Ovary (tissue), 9 donors: ENCODE results near the gene TEDC1. TPM values are rescaled to one million over a fixed set of nuclear protein-coding genes. Genes with fewer than 3 reads are reported as not detected.

Source experiments
- DNase-seq, 5 donors: peaks; one replicate each; pipeline ENCODE4 v3.0.0-alpha.2; 2019 to 2020
- H3K27ac ChIP-seq, 2 donors: fragments of 200-600 bp; one replicate each; pipeline versions ENCODE4 v1.5.1 to v1.8.0; 2019 to 2022
- H3K27me3 ChIP-seq: fragments of 200-600 bp; one replicate; pipeline ENCODE4 v1.8.0; 2022
- H3K36me3 ChIP-seq: fragments of 200-600 bp; sonication (generic); one replicate; pipeline ENCODE4 v1.5.1; 2019
- H3K4me1 ChIP-seq: one replicate; pipeline ENCODE4 v1.8.1; 2013; ENCODE audit warnings: mild to moderate bottlenecking, moderate library complexity; ENCODE audit not compliant: insufficient read depth
- H3K4me3 ChIP-seq: fragments of 200-600 bp; sonication (generic); one replicate; pipeline ENCODE4 v1.5.1; 2017
- H3K9me3 ChIP-seq, 2 donors: fragments of 200-600 bp in 1 of 2; sonication (generic) in 1 of 2; one replicate each; pipeline versions ENCODE4 v1.5.1 to v1.8.1; 2013 to 2019; ENCODE audit warnings: mild to moderate bottlenecking in 1 of 2, moderate library complexity in 1 of 2
- EP300 ChIP-seq: sonication (generic); formaldehyde crosslinking; IDR thresholded peaks from one replicate; pipeline ENCODE4 v1.6.1; 2017; ENCODE audit warnings: antibody characterized with exemption
- POLR2A ChIP-seq: fragments of 450-650 bp; IDR thresholded peaks from one replicate; pipeline ENCODE4 v1.6.1; 2017; ENCODE audit warnings: antibody characterized with exemption, mild to moderate bottlenecking, moderate library complexity
- WGBS, 3 donors: extraction: QIAGEN DNeasy Blood & Tissue Kit in 1 of 3; methylation state at CpG; one replicate each; pipeline versions ENCODE4 v1.1.5 to v1.1.7; 2013 to 2017; 5-methylcytosine and 5-hydroxymethylcytosine counted together
- intact Hi-C, 4 donors: fragments of 100-400 bp; cut with DNase I; formaldehyde crosslinking; loops; one replicate each; pipeline versions ENCODE4 v1.11.0 to v1.15.1; 2022 to 2023
- polyA plus RNA-seq, 2 donors: library from polyadenylated mRNA; stranded (reverse); fragments of 200-250 nt in 1 of 2; fragments of 350-450 nt in 1 of 2; fragmentation: Illumina TruSeq in 1 of 2; extraction: RNeasy Lipid Tissue Mini Kit (QIAGEN cat#74804) in 1 of 2; gene quantifications; one replicate each; pipeline ENCODE4 v1.2.3, GENCODE V29; 2013 to 2014
- total RNA-seq, 7 donors: library from RNA; depleted of rRNA in 2 of 7; stranded (reverse); fragments of >200 nt in 2 of 7; fragmentation: NEBNext Ultra II Directional in 3 of 7; extraction: Animal tissue kit (Norgen Biotek cat#: 25700) in 3 of 7; gene quantifications; one replicate each; pipeline versions ENCODE4 v1.1.0 to v1.2.4, GENCODE V29; 2016 to 2023
- TF ChIP-seq, protein P1 (sequence below), 3 donors: fragments of 450-650 bp in 2 of 3; fragments of 200-600 bp in 1 of 3; IDR thresholded peaks; one replicate each; pipeline versions ENCODE4 v1.5.1 to v1.8.0; 2016 to 2022; ENCODE audit warnings: antibody characterized with exemption in 3 of 3, mild to moderate bottlenecking in 1 of 3
- donor health status: DM: no; HTN: no; CAD: no; lungs with moderate emphysema.
- donor health status: DM: no; HTN: no; CAD: no.
- donor health status: Bipolar disorder and iron deficiency.
- donor health status: DM: yes; HTN: yes; CAD: no.
- donor health status: DM: no; HTN: no; CAD: no.
- donor health status: DM: yes; HTN: yes; CAD: no.

TEDC1 gene
- total and polyA plus RNA-seq, 9 donors, result 2.6 to 8.2 (median 3.8) TPM; not detected in 1

DNA sequence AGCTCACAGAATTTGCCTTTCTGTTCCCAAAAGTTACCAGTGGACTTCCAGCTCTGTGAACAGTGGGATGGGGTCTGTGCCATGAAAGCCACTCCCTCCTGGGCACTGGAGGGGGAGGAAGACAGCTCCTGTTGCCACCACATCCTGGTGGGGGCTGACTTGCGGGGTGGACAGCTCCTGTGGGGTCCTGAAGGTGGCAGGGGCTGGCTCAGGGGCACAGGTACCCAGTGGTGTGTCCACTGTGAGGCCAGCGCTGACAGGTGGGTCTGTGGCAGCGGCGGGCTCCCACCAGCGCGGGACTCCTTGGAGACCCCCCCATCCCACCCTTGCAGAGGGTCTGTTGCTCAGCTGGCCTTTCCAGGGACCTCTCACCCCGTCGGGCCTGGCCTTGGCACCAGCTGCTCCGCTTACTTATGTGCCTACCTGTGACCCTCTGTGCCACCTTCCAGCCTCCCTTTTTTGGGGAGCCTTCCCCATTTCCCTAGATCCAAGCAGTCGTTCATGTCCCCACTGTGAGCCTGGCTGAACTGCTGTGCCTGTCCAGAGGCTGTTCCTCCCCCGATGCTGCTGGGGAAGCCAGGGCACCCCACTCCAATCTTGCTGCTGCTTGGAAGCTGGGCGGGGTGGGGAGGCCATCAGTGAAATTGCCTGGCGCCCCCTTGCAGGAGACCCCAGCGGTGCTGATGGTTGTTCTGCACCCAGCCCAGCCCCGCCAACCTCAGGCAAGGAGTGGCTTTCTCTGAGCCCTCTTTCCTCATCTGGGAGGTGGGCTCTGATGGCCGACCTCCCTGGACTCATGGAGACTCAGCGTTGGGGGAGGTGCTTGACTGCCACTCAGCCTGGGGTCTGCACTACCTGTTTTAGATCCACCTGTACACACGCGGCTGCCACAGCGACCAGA lies 2.2 kb downstream of the TEDC1 start:
- H3K4me1 ChIP-seq, result peaks cover 2% of the 10 kb centered on the region
- no peaks in the 10 kb centered on the region for H3K27me3 ChIP-seq
- TF ChIP-seq, protein P1, sequence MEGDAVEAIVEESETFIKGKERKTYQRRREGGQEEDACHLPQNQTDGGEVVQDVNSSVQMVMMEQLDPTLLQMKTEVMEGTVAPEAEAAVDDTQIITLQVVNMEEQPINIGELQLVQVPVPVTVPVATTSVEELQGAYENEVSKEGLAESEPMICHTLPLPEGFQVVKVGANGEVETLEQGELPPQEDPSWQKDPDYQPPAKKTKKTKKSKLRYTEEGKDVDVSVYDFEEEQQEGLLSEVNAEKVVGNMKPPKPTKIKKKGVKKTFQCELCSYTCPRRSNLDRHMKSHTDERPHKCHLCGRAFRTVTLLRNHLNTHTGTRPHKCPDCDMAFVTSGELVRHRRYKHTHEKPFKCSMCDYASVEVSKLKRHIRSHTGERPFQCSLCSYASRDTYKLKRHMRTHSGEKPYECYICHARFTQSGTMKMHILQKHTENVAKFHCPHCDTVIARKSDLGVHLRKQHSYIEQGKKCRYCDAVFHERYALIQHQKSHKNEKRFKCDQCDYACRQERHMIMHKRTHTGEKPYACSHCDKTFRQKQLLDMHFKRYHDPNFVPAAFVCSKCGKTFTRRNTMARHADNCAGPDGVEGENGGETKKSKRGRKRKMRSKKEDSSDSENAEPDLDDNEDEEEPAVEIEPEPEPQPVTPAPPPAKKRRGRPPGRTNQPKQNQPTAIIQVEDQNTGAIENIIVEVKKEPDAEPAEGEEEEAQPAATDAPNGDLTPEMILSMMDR (IDR thresholded peaks at IDR 0.05), result no peak
- TF ChIP-seq EP300 (no peak), POLR2A (no peak)
- H3K4me3 ChIP-seq, result no peak overlapping the region
- 83 to 92% (median 88%) methylated on average over 20 of the region's 20 CpGs for WGBS, 3 donors
- H3K27ac ChIP-seq, result no peak overlapping the region
- no peaks in the 10 kb centered on the region for H3K36me3 ChIP-seq
- DNase-seq, result peak in 2 of 5 donors; percentile 42
- H3K9me3 ChIP-seq, result no peaks in the 10 kb centered on the region
- intact Hi-C loops, result loop anchor here in 2 of 4 donors (5.0 to 10.0 kb wide), 3 partner anchors 34 to 398 kb away; partner anchors contain the start of gene TMEM121 (in 1 of the 2)

DNA sequence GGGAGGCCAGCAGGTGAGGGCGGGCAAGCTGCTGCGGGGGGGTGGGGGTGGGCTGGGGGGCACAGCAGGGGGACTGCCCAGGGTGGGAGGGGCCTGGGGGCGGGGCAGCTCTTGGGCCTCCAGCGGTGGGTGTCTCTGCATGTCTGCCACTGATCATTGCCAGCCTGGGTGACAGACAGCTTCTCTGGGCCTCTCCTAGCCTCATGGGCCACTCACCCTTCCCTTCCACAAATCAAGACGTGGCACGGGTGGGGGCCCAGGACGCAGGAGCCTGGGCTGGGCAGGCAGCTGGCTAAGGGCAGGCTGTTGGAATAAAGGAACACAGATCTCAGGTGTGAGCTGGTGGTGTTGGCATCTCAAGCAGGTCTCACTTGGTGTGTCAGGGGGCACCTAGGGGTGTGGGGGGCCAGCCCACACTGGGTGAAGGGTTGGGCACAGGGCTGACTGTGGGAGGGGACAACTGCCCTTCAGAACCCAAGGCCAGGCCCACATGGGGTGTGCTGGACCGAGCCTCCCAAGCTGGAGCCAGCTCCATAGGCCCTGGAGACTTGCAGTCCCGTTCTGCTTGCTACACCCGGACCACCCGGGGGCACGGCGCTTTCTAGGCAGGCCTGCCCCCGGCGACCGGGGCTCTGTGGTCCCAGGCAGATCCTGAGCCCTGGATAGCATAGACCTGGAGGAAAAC lies 3.0 kb downstream of the TEDC1 start:
- no peak for DNase-seq
- no peak overlapping the region for H3K27ac ChIP-seq
- intact Hi-C loops, result loop anchor here in 2 of 4 donors (5.0 to 10.0 kb wide), 3 partner anchors 33 to 399 kb away; partner anchors contain the start of gene TMEM121 (in 1 of the 2)

DNA sequence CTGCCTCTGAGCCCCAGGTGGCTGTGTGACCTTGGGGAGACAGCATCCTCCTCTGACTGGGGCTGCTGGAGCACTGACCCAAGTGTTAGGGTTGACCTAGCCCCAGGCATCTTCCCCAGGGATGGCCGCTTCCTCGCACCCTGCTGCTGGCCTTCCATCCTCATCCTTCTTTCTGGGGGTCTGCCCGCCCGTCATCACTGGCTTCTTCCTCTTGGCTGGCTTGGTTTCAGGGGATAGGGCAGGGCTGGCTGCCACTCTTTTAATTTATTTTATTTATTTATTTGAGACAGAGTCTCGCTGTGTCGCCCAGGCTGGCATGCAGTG lies 3.5 kb downstream of the TEDC1 start:
- no peak for DNase-seq
- intact Hi-C loops, result loop anchor here in 2 of 4 donors (5.0 to 10.0 kb wide), 3 partner anchors 33 to 400 kb away; partner anchors contain the start of gene TMEM121 (in 1 of the 2)

More for the DNA sequence above, 3.0 kb downstream of the TEDC1 start:
- no peaks in the 10 kb centered on the region for H3K36me3 ChIP-seq
- peaks cover 2% of the 10 kb centered on the region for H3K4me1 ChIP-seq
- TF ChIP-seq, protein P1 (IDR thresholded peaks at IDR 0.05), result no peak
- TF ChIP-seq EP300 (no peak), POLR2A (no peak)
- H3K4me3 ChIP-seq, result no peak overlapping the region
- H3K27me3 ChIP-seq, result no peaks in the 10 kb centered on the region
- 87 to 89% (median 87%) methylated on average over 11 to 16 of the region's 16 CpGs for WGBS, 3 donors
- no peaks in the 10 kb centered on the region for H3K9me3 ChIP-seq

More for the DNA sequence above, 3.5 kb downstream of the TEDC1 start:
- no peaks in the 10 kb centered on the region for H3K27me3 ChIP-seq
- H3K4me1 ChIP-seq, result peaks cover 2% of the 10 kb centered on the region
- no peak overlapping the region for H3K27ac ChIP-seq
- no peak overlapping the region for H3K4me3 ChIP-seq
- H3K36me3 ChIP-seq, result no peaks in the 10 kb centered on the region
- TF ChIP-seq, protein P1 (IDR thresholded peaks at IDR 0.05), result no peak
- TF ChIP-seq POLR2A (no peak), EP300 (no peak)
- WGBS, 3 donors, result 94 to 96% (median 95%) methylated on average over 6 of the region's 6 CpGs
- no peaks in the 10 kb centered on the region for H3K9me3 ChIP-seq
